Glutamatergic neuron (in vitro differentiated cells): Measurements from ENCODE around the gene ATP7A. TPM values are rescaled to one million over a fixed set of nuclear protein-coding genes. Genes with fewer than 3 reads are reported as not detected.
"Not testable (repeated sequence)": the region's sequence is repeated elsewhere in the genome, so short reads cannot be mapped to it uniquely, and the experiment has no call there.

Source experiments
- DNase-seq: peaks from one replicate; pipeline ENCODE4 v3.0.0; 2022
- H3K27ac Mint-ChIP-seq: one replicate; pipeline ENCODE4 v1.8.0; 2020; ENCODE audit warnings: mild to moderate bottlenecking, mixed read lengths, inconsistent platforms; ENCODE audit not compliant: unreplicated experiment
- H3K27me3 Mint-ChIP-seq: one replicate; pipeline ENCODE4 v1.8.0; 2020; ENCODE audit warnings: mild to moderate bottlenecking, moderate library complexity, mixed read lengths, inconsistent platforms; ENCODE audit not compliant: unreplicated experiment
- H3K36me3 Mint-ChIP-seq: one replicate; pipeline ENCODE4 v1.8.0; 2020; ENCODE audit warnings: mild to moderate bottlenecking, mixed read lengths, inconsistent platforms; ENCODE audit not compliant: unreplicated experiment
- H3K4me1 Mint-ChIP-seq: one replicate; pipeline ENCODE4 v1.8.0; 2020; ENCODE audit warnings: mild to moderate bottlenecking, low read depth, mixed read lengths, inconsistent platforms; ENCODE audit not compliant: unreplicated experiment
- H3K4me3 Mint-ChIP-seq: one replicate; pipeline ENCODE4 v1.8.0; 2020; ENCODE audit warnings: mild to moderate bottlenecking, mixed read lengths, inconsistent platforms; ENCODE audit not compliant: unreplicated experiment
- H3K9me3 Mint-ChIP-seq: one replicate; pipeline ENCODE4 v1.8.0; 2020; ENCODE audit warnings: mild to moderate bottlenecking, moderate library complexity, mixed read lengths, inconsistent platforms; ENCODE audit not compliant: unreplicated experiment
- long read RNA-seq: library from polyadenylated mRNA; unstranded; transcript quantifications from one replicate; pipeline ENCODE4 v2.0.0, GENCODE V29; 2020; ENCODE audit not compliant: unreplicated experiment
- total RNA-seq: library from RNA; stranded (reverse); fragmentation: NEBNext Ultra II Directional; extraction: Animal tissue kit (Norgen Biotek cat#: 25700); gene quantifications from one replicate; pipeline ENCODE4 v1.2.1, GENCODE V29; 2021; ENCODE audit not compliant: unreplicated experiment
- TF ChIP-seq, protein P1 (sequence below): fragments of 200-600 bp; sonication (generic); IDR thresholded peaks from one replicate; pipeline ENCODE4 v1.5.0; 2021; ENCODE audit not compliant: partially characterized antibody, unreplicated experiment

The ATP7A gene
- 11.5 TPM for total RNA-seq
- long read RNA-seq, result 0 reads

DNA sequence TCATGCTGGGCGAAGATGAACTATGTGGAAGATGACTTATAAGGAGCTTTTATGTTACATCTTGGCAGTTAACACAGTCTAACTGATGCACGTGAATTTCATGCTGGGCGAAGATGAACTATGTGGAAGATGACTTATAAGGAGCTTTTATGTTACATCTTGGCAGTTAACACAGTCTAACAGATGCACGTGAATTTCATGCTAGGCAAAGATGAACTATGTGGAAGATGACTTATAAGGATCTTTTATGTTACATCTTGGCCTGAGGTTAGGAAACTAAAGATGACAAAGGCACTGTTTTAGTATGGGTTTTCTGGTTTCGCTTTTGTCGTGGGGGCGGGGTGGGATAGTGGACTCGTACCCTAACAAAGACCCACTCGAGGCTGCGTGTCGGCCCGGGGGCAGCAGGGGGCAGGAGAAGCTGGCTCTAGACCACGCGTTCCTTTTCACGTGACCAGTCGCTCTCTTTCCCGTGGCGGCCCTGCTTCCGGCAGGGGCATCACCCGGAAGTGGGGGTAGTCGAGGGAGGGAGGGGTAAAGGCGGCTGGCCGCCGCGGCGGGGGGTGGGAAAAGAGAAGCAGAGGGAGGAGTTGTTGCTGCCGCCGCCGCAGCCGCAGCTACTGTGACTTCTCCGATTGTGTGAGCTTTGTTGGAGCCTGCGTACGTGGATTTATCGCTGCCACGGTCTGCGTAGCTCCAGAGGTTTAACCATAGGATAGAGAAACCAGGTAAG lies at the start of gene ATP7A:
Gene ATP7A, plus strand, starts transcription at position 586 of the 733 bp plus-strand sequence. CDS start 60,949 bp downstream, outside the sequence.
- DNase-seq, result peak; percentile 86
- Mint-ChIP-seq H3K27me3 (no peaks in the 10 kb centered on the region), H3K4me1 (peaks cover 8% of the 10 kb centered on the region), H3K27ac (peak within 1 kb of the TSS; percentile 93), H3K9me3 (no peaks in the 10 kb centered on the region), H3K36me3 (no peaks in the 10 kb centered on the region), H3K4me3 (peak within 1 kb of the TSS; percentile 99)
- TF ChIP-seq, protein P1, sequence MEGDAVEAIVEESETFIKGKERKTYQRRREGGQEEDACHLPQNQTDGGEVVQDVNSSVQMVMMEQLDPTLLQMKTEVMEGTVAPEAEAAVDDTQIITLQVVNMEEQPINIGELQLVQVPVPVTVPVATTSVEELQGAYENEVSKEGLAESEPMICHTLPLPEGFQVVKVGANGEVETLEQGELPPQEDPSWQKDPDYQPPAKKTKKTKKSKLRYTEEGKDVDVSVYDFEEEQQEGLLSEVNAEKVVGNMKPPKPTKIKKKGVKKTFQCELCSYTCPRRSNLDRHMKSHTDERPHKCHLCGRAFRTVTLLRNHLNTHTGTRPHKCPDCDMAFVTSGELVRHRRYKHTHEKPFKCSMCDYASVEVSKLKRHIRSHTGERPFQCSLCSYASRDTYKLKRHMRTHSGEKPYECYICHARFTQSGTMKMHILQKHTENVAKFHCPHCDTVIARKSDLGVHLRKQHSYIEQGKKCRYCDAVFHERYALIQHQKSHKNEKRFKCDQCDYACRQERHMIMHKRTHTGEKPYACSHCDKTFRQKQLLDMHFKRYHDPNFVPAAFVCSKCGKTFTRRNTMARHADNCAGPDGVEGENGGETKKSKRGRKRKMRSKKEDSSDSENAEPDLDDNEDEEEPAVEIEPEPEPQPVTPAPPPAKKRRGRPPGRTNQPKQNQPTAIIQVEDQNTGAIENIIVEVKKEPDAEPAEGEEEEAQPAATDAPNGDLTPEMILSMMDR, result no peak

DNA sequence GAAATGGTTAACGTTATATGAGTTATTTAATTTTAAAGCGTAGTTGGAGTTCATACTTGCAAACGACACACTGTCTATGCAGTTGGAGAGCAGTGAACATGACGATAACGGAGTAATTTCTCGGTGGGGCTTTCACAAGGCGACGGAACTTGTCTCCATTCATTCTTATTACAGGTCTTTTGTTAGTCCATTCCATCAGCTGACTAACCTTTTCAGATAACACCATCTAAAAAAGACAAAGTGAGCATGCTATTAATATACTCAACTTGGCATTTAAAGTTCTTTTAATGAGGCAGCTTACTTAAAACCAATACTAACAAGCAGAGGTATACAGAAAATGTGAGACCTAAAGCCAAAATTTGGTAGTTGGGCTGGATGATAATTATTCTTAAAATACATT lies 35.1 kb upstream of the ATP7A start:
- TF ChIP-seq, protein P1, result no peak
- H3K27me3 Mint-ChIP-seq, result peaks cover 2% of the 10 kb centered on the region
- DNase-seq, result no peak
- H3K27ac Mint-ChIP-seq, result no peak overlapping the region
- no peak overlapping the region for H3K4me3 Mint-ChIP-seq
- no peaks in the 10 kb centered on the region for H3K9me3 Mint-ChIP-seq
- H3K4me1 Mint-ChIP-seq, result no peaks in the 10 kb centered on the region
- no peaks in the 10 kb centered on the region for H3K36me3 Mint-ChIP-seq

GRCh38 chrX:77881418-77881817 lies 29.1 kb upstream of the ATP7A start:
- H3K36me3 Mint-ChIP-seq, H3K27ac Mint-ChIP-seq, H3K4me3 Mint-ChIP-seq, H3K9me3 Mint-ChIP-seq, H3K27me3 Mint-ChIP-seq, H3K4me1 Mint-ChIP-seq, DNase-seq: not testable (repeated sequence)

- peak overlapping the region; percentile 39 for H3K4me3 Mint-ChIP-seq
- TF ChIP-seq, protein P1, result no peak
- H3K27ac Mint-ChIP-seq, result no peak overlapping the region
- no peaks in the 10 kb centered on the region for H3K9me3 Mint-ChIP-seq
- H3K27me3 Mint-ChIP-seq, result peaks cover 5% of the 10 kb centered on the region
- H3K36me3 Mint-ChIP-seq, result no peaks in the 10 kb centered on the region
- H3K4me1 Mint-ChIP-seq, result no peaks in the 10 kb centered on the region
- DNase-seq, result no peak
Observed at GRCh38 chrX:77892887-77893286, 17.6 kb upstream of the ATP7A start.

GRCh38 chrX:77893713-77894112 lies 16.8 kb upstream of the ATP7A start:
- no peaks in the 10 kb centered on the region for H3K36me3 Mint-ChIP-seq
- TF ChIP-seq, protein P1, result no peak
- H3K9me3 Mint-ChIP-seq, result no peaks in the 10 kb centered on the region
- H3K27me3 Mint-ChIP-seq, result peaks cover 5% of the 10 kb centered on the region
- no peak for DNase-seq
- H3K4me1 Mint-ChIP-seq, result no peaks in the 10 kb centered on the region
- H3K4me3 Mint-ChIP-seq, result no peak overlapping the region
- no peak overlapping the region for H3K27ac Mint-ChIP-seq
